ENCODE data around the gene CRYGN.

The CRYGN gene

GRCh38 chr7:151379534-151380198 is 60.3 kb downstream of the CRYGN start:
- DNase-seq (ENCODE audit: low spot score): no peak

DNA sequence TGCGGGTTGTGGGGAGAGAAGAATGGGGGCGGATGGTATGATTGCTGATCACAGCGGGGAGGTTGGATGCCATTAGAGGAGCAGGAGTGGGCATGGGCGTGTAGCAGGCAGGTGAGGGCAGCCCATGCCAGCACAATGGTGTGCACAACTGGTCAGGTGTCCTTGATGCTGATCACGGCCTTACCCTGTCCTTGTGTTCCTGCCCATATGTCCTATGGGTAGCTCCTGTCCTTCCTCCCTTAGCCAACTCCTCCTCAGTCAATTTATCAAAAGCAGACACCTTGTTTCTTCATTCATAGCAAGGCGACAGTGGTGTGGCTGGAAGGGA is 60.8 kb downstream of the CRYGN start:
- no peak for DNase-seq (ENCODE audit: low spot score)
